IMR-90 (cell line): Measurements from ENCODE around the gene SMARCD1. TPM values are rescaled to one million over a fixed set of nuclear protein-coding genes. Genes with fewer than 3 reads are reported as not detected.

Experiments
- ATAC-seq: fragments of 200-7000 bp; cut with Tn5 transposase; 2 replicates; pipeline ENCODE4 v1.9.1; 2020; ENCODE audit warnings: low read depth, mild to moderate bottlenecking, moderate library complexity
- BruUV-seq: library from RNA; stranded (reverse); fragments of 400-500 nt; replicated peaks from 2 replicates; lab custom pipeline; 2021; lab: Mats Ljungman, UMichigan
- CTCF ChIA-PET: fragments of 300-600 bp; formaldehyde crosslinking; extraction: SDS; loops from one replicate; lab custom pipeline; 2021; ENCODE audit warnings: antibody characterized with exemption; lab: Yijun Ruan, JAX
- POLR2A ChIA-PET: fragments of 300-600 bp; sonication (Branson Sonifier 250); formaldehyde crosslinking; loops from one replicate; lab custom pipeline; 2022; ENCODE audit warnings: antibody characterized with exemption; ENCODE audit not compliant: unreplicated experiment; lab: Charles Lee
- DNase-seq: peaks from one replicate; pipeline ENCODE4 v3.0.0; 2013
- H2AFZ ChIP-seq: replicated peaks from 2 replicates; pipeline ENCODE3; 2013; ENCODE audit warnings: low read length, mild to moderate bottlenecking; ENCODE audit not compliant: poor library complexity
- H2AK5ac ChIP-seq: 2 replicates; pipeline ENCODE4 v1.6.1; 2013; ENCODE audit warnings: low read depth, low read length, inconsistent platforms
- H2AK9ac ChIP-seq: replicated peaks from 2 replicates; pipeline ENCODE3; 2013; ENCODE audit warnings: mild to moderate bottlenecking, low read depth, low read length, moderate library complexity; ENCODE audit not compliant: poor library complexity
- H2BK120ac ChIP-seq: 2 replicates; pipeline ENCODE4 v1.6.1; 2013; ENCODE audit warnings: low read depth, low read length, inconsistent platforms
- H2BK15ac ChIP-seq: 3 replicates; pipeline ENCODE4 v1.6.1; 2013; ENCODE audit warnings: low read depth, low read length, inconsistent platforms
- H2BK20ac ChIP-seq: 2 replicates; pipeline ENCODE4 v1.6.1; 2013; ENCODE audit warnings: low read depth, mild to moderate bottlenecking, inconsistent platforms, low read length, moderate library complexity
- H2BK5ac ChIP-seq: 2 replicates; pipeline ENCODE4 v1.6.1; 2013; ENCODE audit warnings: mild to moderate bottlenecking, low read depth, low read length, inconsistent platforms; ENCODE audit not compliant: poor library complexity, severe bottlenecking
- H3K14ac ChIP-seq: replicated peaks from 2 replicates; pipeline ENCODE4 v1.6.1; 2013; ENCODE audit warnings: low read depth, low read length, inconsistent platforms
- H3K18ac ChIP-seq: 2 replicates; pipeline ENCODE4 v1.6.1; 2013; ENCODE audit warnings: low read depth, low read length, control low read depth
- H3K23ac ChIP-seq: 2 replicates; pipeline ENCODE4 v1.6.1; 2013; ENCODE audit warnings: low read depth, low read length, inconsistent platforms
- H3K27ac ChIP-seq: 2 replicates; pipeline ENCODE4 v1.5.1; 2013; ENCODE audit warnings: mild to moderate bottlenecking, control low read depth, low read length; ENCODE audit not compliant: insufficient read depth
- H3K27me3 ChIP-seq: 2 replicates; pipeline ENCODE4 v1.6.1; 2013; ENCODE audit warnings: low read length; ENCODE audit not compliant: control insufficient read depth, insufficient read depth
- H3K36me3 ChIP-seq: 2 replicates; pipeline ENCODE4 v1.6.1; 2013; ENCODE audit warnings: low read length, mixed read lengths; ENCODE audit not compliant: control insufficient read depth, insufficient read depth
- H3K4ac ChIP-seq: 2 replicates; pipeline ENCODE4 v1.6.1; 2013; ENCODE audit warnings: low read depth, low read length, inconsistent platforms
- H3K4me1 ChIP-seq: 2 replicates; pipeline ENCODE4 v1.6.1; 2013; ENCODE audit warnings: low read length, mixed read lengths; ENCODE audit not compliant: control insufficient read depth, insufficient read depth
- H3K4me2 ChIP-seq: 2 replicates; pipeline ENCODE4 v1.6.1; 2013; ENCODE audit warnings: low read depth, mild to moderate bottlenecking, control low read depth, low read length, moderate library complexity
- H3K4me3 ChIP-seq: 2 replicates; pipeline ENCODE4 v1.5.1; 2013; ENCODE audit warnings: low read depth, mild to moderate bottlenecking, control low read depth, low read length, moderate library complexity; ENCODE audit not compliant: insufficient read depth
- H3K56ac ChIP-seq: 2 replicates; pipeline ENCODE4 v1.6.1; 2013; ENCODE audit warnings: low read length, inconsistent platforms; ENCODE audit not compliant: insufficient read depth; ENCODE audit errors: extremely low read depth
- H3K79me1 ChIP-seq, 2 experiments: 2 replicates each; pipeline ENCODE4 v1.6.1; 2013; ENCODE audit warnings: low read length in 2 of 2, inconsistent platforms in 1 of 2, low read depth in 1 of 2
- H3K9ac ChIP-seq: 2 replicates; pipeline ENCODE4 v1.6.1; 2013; ENCODE audit warnings: low read depth, low read length, control low read depth
- H3K9me1 ChIP-seq: 2 replicates; pipeline ENCODE4 v1.6.1; 2013; ENCODE audit warnings: low read length, inconsistent platforms; ENCODE audit not compliant: insufficient read depth
- H3K9me3 ChIP-seq: 2 replicates; pipeline ENCODE4 v1.6.1; 2013; ENCODE audit warnings: low read length; ENCODE audit not compliant: control insufficient read depth, insufficient read depth
- H4K20me1 ChIP-seq: 2 replicates; pipeline ENCODE4 v1.6.1; 2013; ENCODE audit warnings: low read length, inconsistent platforms; ENCODE audit not compliant: insufficient read depth
- H4K5ac ChIP-seq: 2 replicates; pipeline ENCODE4 v1.6.1; 2013; ENCODE audit warnings: mild to moderate bottlenecking, low read depth, low read length, control low read depth
- H4K8ac ChIP-seq, 2 experiments: 2 replicates each; pipeline ENCODE4 v1.6.1; 2013; ENCODE audit warnings: low read depth in 2 of 2, low read length in 2 of 2, control low read depth in 1 of 2, inconsistent platforms in 1 of 2
- H4K91ac ChIP-seq: 2 replicates; pipeline ENCODE4 v1.6.1; 2013; ENCODE audit warnings: low read depth, low read length, inconsistent platforms; ENCODE audit not compliant: insufficient read depth
- CEBPB ChIP-seq: IDR thresholded peaks from 2 replicates; pipeline ENCODE4 v1.6.1; 2012; ENCODE audit warnings: low read depth, low read length, improper control_type of control experiment
- CHD1 ChIP-seq: IDR thresholded peaks from 2 replicates; pipeline ENCODE4 v1.6.1; 2012; ENCODE audit warnings: low read depth, low read length, improper control_type of control experiment
- FOS ChIP-seq: fragments of 150-350 bp; IDR thresholded peaks from 2 replicates; pipeline ENCODE4 v1.6.1; 2016; ENCODE audit warnings: low read depth, low read length
- MAFK ChIP-seq: IDR thresholded peaks from 2 replicates; pipeline ENCODE4 v1.6.1; 2012; ENCODE audit warnings: low read depth, low read length, improper control_type of control experiment
- MAZ ChIP-seq: IDR thresholded peaks from 2 replicates; pipeline ENCODE4 v1.6.1; 2012; ENCODE audit warnings: low read depth, mild to moderate bottlenecking, low read length, improper control_type of control experiment, moderate library complexity, borderline replicate concordance
- MXI1 ChIP-seq: IDR thresholded peaks from 2 replicates; pipeline ENCODE4 v1.6.1; 2012; ENCODE audit warnings: low read depth, mild to moderate bottlenecking, low read length, moderate library complexity, borderline replicate concordance
- NFE2L2 ChIP-seq: fragments of 150-350 bp; IDR thresholded peaks from 2 replicates; pipeline ENCODE4 v1.6.1; 2016; ENCODE audit warnings: low read depth, mild to moderate bottlenecking, low read length
- POLR2A ChIP-seq: IDR thresholded peaks from 2 replicates; pipeline ENCODE4 v1.6.1; 2012; ENCODE audit warnings: mild to moderate bottlenecking, low read depth, low read length
- RFX5 ChIP-seq: IDR thresholded peaks from 2 replicates; pipeline ENCODE4 v1.8.0; 2012; ENCODE audit warnings: low read depth, mild to moderate bottlenecking, low read length, moderate library complexity
- SMC3 ChIP-seq: fragments of 150-350 bp; IDR thresholded peaks from 2 replicates; pipeline ENCODE4 v1.6.1; 2016; ENCODE audit warnings: low read depth, mild to moderate bottlenecking, antibody characterized with exemption, low read length, moderate library complexity
- whole genome bisulfite sequencing, 2 experiments: methylation state at CpG; one replicate each; pipeline versions ENCODE4 v1.1.5 to v1.1.7; 2013; ENCODE audit warnings: missing lambda C conversion rate in 2 of 2; ENCODE audit not compliant: insufficient read length in 1 of 2; ENCODE audit errors: extremely low coverage in 2 of 2; 5-methylcytosine and 5-hydroxymethylcytosine counted together
- dilution Hi-C: fragments of 300-500 bp; cut with HindIII; formaldehyde crosslinking; loops from one replicate; pipeline ENCODE4 v1.14.3; 2018; ENCODE audit warnings: low sequenced_read_pairs; ENCODE audit not compliant: unreplicated experiment
- in situ Hi-C: fragments of 300-500 bp; cut with MboI; formaldehyde crosslinking; loops from 3 replicates; pipeline ENCODE4 v1.14.3; 2019; ENCODE audit warnings: low sequenced_read_pairs, inconsistent platforms, mixed read lengths
- intact Hi-C: fragments of 100-400 bp; cut with micrococcal nuclease; formaldehyde crosslinking; loops from 2 replicates; pipeline ENCODE4 v1.10.0; 2022
- polyA plus RNA-seq, 3 experiments: library from polyadenylated mRNA; depleted of rRNA; stranded (reverse); fragments of >200 nt; gene quantifications; 2 replicates each; pipeline ENCODE4 v1.2.3, GENCODE V29; 2012; ENCODE audit warnings: low replicate concordance in 1 of 3
- total RNA-seq: library from RNA; depleted of rRNA; stranded (reverse); fragments of >200 nt; gene quantifications from 2 replicates; pipeline ENCODE4 v1.2.3, GENCODE V29; 2012

Gene SMARCD1
- total and polyA plus RNA-seq, 2 of the 4 experiments (the other 2 are of a cell fraction): 28.1 to 47.9 TPM

DNA sequence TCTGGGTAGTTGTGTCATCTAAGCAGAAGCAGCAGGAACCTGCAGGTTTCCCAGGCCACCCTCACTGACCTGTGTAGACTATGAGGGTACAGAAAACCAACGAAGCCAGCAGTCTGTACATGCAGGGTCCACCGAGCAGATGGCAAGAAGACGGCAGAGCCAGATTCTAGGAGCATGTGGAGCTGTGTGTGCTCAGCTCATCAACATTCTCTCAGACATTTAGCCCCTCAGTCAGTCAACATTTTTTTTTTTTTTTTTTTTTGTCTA, 35.1 kb upstream of the SMARCD1 start:
- no peak overlapping the region for H2BK120ac ChIP-seq
- no peak overlapping the region for H2BK5ac ChIP-seq
- no peaks in the 10 kb centered on the region for H3K9me3 ChIP-seq
- H2AK9ac ChIP-seq: no peak overlapping the region
- H3K4me1 ChIP-seq: no peaks in the 10 kb centered on the region
- H4K8ac ChIP-seq: peak overlapping the region in 1 of 2 experiments; percentile 15; a peak in 1 of 4 replicates
- intact Hi-C loops (no loop called here), dilution Hi-C loops (no loop called here), in situ Hi-C loops (loop anchor here (5.0 kb wide), 1 partner anchor 183 kb away; no protein-coding TSS in a partner anchor)
- no peak overlapping the region for H3K14ac ChIP-seq
- no peak overlapping the region; the same call in 1 of the 2 replicates for H3K4me2 ChIP-seq
- CTCF ChIA-PET: interaction anchor here (1.2 to 2.1 kb wide), 2 partner anchors 10 to 83 kb away, joined by 3 to 7 read pairs; no protein-coding TSS in a partner anchor
- H4K20me1 ChIP-seq: no peaks in the 10 kb centered on the region
- no TSS peak for BruUV-seq
- no peaks in the 10 kb centered on the region for H3K36me3 ChIP-seq
- no peaks in the 10 kb centered on the region for H3K9me1 ChIP-seq
- TF ChIP-seq CEBPB (no peak), SMC3 (no peak), CHD1 (no peak), MXI1 (no peak), MAFK (no peak), RFX5 (no peak), POLR2A (no peak), FOS (no peak), MAZ (no peak), NFE2L2 (no peak)
- H3K27ac ChIP-seq: no peak overlapping the region
- H3K4me3 ChIP-seq: no peak overlapping the region
- no peak overlapping the region for H2BK15ac ChIP-seq
- H4K91ac ChIP-seq: no peak overlapping the region
- no peak overlapping the region for H2AFZ ChIP-seq
- no peak overlapping the region for H3K56ac ChIP-seq
- no peak for DNase-seq
- H3K9ac ChIP-seq: no peak overlapping the region
- H3K4ac ChIP-seq: no peak overlapping the region
- H3K18ac ChIP-seq: no peak overlapping the region; the same call in 1 of the 2 replicates
- POLR2A ChIA-PET: interaction anchor here (1.0 kb wide), 1 partner anchor 16 kb away, joined by 4 read pairs; no protein-coding TSS in a partner anchor
- no peak for ATAC-seq
- no peak overlapping the region for H3K23ac ChIP-seq
- no peak overlapping the region; the same call in 1 of the 2 replicates for H4K5ac ChIP-seq
- 33% methylated on average over 1 of the region's 3 CpGs; no CpG with 5 or more reads in 1 of the 2 experiments for WGBS, 2 experiments
- no peak overlapping the region for H2BK20ac ChIP-seq
- peaks cover 52% of the 10 kb centered on the region for H3K27me3 ChIP-seq
- no peak overlapping the region for H2AK5ac ChIP-seq
- H3K79me1 ChIP-seq: no peaks in the 10 kb centered on the region
